Renal cortical epithelial cell (primary cell): ENCODE results near the gene CDC42. TPM values are rescaled to one million over a fixed set of nuclear protein-coding genes. Genes with fewer than 3 reads are reported as not detected.

Experiments
- DNase-seq: peaks from one replicate; pipeline ENCODE4 v3.0.0-alpha.2; 2011; ENCODE audit warnings: low read depth
- total RNA-seq: library from RNA; depleted of rRNA; stranded (reverse); fragments of >200 nt; gene quantifications from 2 replicates; pipeline ENCODE4 v1.2.3, GENCODE V29; 2014

Gene CDC42
- total RNA-seq, 1 donor from 2014 or later = 233 TPM

DNA sequence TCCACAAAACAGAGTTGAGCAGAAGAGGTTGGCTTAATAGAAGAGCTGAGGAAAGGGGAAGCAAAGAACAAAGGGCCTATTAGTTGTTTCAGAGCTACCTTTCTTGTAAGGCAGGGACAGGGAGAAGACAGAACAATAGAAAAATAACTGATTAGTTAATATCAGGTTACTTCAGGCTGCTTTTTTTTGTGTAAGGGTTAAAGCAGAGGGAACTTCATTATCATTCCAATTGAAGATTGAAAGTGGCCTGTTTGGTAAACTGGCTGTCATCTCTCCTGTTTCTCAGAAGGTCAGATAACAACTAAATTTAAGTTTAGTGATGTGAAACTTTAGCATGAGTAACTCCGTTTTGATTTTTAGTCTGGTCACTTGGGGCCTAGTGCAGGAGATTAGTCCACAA is 22.3 kb downstream of the CDC42 start:
- DNase-seq = no peak

DNA sequence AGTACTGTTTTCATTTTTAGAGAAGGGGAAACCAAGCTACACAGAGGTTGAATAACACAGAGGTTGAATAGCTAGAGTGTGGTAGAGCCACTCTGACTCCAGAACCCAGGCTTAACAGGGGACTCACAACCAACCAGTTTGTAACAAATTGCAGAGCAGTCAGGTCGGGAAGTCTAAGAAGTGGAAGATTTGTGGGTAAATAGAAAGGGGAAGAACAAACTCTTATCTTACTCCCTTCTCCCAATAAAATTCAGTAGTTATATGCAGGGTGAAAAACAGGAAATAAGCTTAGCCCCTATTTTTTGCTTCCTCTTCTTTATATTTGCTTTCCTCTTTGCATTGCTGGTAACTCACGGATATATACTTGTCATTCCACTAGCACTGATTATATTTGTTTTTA is 23.2 kb downstream of the CDC42 start:
- no peak for DNase-seq

DNA sequence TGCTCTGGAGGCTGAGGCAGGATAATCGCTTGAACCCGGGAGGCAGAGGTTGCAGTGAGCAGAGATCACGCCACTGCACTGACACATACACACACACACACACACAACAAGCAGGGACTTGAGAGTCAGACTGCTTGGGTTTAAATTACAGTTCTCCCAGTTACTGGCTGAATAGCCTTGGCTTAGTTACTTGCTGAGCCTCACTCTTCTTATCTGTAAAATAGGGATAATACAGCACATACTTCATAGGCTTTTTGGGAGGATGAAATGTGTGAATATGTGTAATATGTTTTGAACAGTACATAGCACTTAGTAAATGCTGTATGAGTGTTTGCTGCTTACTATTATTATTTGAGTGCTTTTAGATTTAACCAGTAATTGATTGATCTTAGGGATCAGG is 23.8 kb downstream of the CDC42 start:
- DNase-seq = no peak

DNA sequence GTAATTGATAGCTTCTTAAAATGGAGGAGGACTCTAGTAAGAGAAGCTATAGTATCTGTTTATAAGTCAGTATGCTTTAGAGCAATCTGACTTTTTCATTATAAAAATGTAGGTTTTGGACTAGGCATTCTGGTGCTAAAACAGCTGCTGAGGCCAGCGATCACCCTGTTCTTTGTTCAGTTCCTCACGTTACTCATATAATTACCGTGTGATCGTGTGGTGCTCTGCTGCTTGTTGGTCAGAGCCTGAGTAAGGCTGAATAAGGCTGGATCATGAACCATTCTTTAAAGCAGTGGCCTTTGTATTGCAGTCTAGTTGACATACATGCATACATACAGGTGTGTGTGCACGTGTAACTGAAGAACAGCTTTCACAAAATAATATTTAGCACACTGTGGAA is 25.2 kb downstream of the CDC42 start:
- DNase-seq = peak; percentile 28

DNA sequence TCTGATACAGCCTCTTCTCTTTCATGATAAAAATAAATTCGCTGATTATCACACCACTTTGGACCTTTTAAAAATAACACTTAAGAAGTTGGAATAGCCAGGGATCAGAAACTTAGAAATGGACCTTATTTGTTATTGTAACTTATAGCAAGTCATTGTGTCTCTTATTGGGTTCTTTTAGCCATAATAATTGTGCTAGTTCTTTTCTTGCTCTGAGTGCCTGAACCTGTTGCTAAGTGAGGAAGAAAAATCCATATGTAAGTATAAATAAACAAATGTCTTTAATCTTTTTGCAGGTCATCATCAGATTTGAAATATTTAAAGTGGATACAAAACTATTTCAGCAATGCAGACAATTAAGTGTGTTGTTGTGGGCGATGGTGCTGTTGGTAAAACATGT is 25.6 kb downstream of the CDC42 start:
- DNase-seq = no peak

DNA sequence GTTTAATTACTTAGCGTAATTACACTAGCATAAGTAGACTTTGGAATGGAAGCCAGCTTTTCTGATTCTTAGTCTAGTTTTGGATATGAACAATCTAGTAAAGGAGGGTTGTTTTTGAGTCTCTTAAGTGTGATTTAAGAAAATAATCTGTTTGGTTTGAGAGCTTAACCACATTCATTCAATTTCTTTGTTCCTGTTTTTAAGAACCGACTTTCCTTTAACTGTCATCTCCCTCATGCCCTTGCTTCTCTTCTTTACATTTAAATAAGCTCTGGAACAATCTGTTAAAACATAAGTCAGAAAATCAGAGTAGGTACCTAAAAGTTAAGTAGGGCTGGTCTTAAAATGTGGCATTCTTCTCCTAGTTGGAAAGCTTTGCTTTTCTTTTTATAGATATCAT is 27.7 kb downstream of the CDC42 start:
- no peak for DNase-seq

DNA sequence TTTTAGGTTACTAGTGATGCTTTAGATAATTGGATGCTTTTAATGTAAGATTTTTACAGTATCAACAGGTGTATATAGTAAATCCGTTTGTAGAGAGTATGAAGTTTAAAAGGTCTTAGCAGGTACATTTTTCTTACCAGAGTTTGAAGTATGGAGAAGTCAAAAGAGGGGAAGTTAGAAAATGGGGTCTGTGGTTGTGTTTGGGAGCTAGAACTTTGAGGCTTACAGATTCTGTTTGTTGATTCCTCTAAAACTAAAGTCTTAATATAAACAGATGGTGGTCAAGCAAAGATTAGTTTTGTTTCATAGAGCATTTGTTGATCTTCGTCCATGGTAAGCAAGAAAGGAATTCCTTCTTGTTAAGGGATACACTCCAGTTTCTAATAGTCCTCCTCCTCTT is 35.8 kb downstream of the CDC42 start:
- DNase-seq = no peak

DNA sequence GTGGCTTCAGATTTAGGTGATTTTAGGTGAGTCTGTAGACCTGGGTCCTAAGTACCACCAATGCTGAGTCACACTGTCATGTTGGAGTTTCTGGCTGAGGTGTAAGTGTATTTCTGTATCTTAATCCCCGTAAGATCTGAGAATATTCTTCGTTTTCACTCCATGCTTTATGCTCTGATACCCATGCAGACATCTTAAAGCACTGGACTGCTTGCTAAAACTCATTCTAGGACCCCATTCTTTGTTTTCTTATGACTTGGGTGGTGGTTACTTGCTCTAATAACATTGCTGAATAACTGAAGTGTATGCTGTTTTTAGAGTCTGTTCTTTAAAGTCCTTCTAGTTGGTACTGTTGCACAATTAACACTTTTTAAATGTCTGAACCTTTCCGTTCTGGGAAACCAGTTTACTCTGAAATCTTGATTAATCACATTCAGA is 36.6 kb downstream of the CDC42 start:
- peak; percentile 60 for DNase-seq

DNA sequence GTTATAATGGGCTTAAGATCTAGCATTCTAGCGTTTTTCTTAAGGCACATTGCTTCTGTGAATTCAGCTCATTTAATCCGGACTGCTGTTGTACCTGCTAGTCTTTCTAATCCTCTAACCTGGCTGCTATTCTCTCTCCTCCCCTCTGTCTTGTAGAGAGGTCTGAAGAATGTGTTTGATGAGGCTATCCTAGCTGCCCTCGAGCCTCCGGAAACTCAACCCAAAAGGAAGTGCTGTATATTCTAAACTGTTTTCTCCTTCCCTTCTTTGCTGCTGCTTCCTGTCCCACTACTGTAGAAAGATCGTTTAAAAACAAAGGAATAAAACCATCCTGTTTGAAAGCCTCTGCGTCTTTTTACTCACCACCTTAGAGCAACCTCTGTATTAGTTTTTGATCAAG is 37.3 kb downstream of the CDC42 start:
- no peak for DNase-seq

DNA sequence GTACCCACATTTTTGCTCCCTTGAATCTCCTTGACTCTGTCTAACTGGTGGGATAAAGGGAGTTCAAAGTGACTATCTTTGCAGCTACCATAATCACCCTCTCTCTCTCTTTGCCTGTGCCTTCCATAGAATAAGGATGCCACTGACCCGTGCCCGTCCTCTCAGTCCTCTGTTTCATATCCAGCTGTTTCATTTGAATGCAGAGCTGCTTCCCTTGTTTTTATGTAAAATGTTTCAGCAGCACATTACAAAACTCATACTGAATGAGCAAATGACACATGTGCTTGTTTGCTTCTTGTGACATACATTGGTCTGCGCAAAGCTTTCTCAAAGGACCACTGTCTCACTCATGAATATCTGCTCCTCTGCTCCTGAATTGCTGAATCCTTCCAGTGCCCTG is 38.4 kb downstream of the CDC42 start:
- DNase-seq = no peak

DNA sequence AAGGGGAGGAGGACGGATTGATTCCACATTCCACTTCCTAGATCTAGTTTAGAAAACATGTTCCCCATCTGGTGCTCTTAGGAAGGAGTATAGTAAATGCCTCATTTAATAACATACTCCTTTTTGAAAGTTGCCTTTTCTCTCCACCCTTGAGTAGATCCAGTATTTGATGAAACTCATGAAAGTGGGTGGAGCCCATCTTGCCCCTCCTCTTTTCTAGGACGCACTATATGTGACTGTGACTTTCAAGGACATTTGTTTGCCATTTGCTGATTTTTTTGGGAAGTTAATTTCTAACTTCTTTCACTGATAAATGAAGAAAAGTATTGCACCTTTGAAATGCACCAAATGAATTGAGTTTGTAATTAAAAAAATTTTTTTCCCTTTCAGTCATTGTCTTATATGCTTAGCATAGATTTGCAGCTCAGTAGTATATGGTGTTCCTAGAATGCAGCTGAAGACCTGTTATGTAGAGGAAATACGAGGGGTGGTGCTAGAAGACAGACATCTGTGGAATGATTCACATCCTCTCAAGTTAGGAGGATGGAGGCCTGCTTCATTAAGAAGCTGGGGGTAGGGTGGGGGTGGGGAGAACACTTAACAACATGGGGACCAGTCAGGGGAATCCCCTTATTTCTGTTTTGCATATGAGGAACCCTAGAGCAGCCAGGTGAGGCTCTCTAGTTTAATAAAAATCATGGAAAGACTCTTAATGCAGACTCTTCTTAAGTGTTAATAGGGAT is 39.7 kb downstream of the CDC42 start:
- peak; percentile 52 for DNase-seq

DNA sequence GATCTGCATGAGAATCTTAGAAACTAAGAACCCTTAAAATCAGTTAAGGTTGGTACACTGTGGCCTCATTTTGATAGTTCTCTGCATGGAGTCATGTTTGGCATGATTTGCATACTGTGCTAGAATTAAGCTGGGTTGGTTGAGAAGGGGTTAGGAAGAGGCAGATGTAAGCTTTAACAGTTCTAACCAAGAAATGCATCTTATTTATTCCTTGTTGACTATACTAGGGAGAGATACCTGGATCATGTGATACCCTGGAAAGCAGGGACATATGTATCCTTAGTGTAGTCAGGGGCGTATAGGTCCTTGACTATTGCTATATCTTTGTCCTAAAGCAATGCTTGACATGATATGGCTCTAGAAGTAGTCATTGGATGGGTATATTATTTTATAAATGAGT is 41.0 kb downstream of the CDC42 start:
- no peak for DNase-seq

DNA sequence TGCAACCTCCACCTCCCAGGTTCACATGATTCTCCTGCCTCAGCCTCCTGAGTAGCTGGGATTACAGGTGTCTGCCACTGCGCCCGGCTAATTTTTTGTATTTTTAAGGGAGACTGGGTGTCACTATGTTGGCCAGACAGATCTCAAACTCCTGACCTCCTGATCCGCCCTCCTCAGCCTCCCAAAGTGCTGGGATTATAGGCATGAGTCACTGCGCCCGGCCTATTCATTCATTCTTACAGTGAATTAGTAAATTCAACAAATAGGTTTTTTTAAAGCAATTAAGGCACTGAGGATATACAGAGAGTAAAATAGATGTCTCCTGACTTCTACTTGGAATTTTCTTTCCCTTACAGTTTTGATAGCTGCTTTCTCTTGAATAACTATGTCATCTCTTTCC is 43.5 kb downstream of the CDC42 start:
- DNase-seq = no peak

DNA sequence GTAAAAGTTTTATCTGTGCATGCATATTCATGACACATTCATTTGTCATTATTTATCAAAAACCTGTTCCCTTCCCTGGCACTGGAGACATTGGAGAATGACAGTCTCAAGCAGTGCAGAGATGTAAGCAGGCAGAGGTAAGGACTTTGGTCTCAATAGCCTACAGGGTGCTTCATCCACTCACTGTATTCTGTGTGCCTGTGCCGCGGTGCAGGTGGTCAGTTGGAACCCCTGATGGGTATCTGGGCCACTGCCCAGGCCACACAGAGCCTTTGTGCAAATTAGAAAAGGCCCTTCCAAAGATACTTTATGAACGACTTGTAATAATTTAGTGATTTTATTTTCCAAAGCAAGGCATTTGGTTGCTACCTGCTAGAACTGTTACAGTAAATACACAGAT is 44.0 kb downstream of the CDC42 start:
- DNase-seq = no peak

DNA sequence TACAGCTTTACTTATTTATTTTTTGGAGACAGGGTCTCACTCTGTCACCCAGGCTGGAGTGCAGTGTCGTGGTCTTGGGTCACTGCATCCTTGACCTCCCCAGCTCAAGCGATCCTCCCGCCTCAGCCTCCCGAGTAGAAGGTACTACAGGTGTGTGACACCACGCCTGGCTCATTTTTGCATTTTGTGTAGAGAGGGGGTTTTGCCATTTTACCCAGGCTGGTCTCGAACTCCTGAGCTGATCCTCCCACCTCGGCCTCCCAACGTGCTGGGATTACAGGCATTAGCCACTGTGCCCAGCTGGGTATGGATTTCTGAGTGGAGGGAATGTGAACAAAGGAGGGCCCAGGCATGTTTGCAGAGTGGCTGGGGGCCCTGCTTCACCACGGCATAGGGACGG is 46.2 kb downstream of the CDC42 start:
- DNase-seq = no peak

DNA sequence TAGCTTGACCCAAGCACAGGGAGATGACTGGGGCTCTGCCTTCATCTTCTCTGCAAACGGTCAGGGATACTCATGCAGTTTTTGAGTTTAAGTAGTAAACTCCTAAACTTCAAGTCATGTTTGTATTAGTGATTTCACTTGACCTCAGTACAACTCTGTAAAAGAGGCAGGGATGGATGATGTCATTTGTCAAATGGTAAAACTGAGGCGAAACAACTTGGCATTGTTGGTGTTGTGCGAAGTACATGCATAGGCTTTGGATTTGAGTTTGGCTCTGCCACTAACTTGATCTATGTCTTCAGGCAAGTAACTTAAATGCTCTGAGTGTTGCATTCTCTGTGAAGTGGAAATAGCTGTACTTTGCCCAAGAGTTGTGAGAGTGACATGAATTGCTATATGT is 47.7 kb downstream of the CDC42 start:
- no peak for DNase-seq

DNA sequence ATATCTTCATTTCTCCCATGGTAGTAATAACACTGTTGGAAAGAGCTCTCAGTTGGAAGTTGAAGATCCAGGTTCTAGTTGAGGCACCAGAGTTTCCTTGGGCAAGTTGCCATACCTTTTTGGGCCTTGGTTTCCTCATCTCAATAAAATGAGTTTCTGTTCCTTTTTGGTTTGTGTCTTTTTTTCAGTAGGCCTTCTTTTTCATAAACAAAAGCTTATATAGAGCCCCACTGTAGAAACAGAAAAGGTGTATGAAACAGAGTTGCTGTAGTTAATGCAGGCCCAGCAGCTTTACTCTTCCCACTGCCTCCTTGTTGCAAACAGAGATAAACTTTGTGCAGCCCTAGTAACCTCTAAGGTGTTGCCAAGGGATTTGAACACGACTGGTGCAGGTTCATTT is 48.7 kb downstream of the CDC42 start:
- no peak for DNase-seq

DNA sequence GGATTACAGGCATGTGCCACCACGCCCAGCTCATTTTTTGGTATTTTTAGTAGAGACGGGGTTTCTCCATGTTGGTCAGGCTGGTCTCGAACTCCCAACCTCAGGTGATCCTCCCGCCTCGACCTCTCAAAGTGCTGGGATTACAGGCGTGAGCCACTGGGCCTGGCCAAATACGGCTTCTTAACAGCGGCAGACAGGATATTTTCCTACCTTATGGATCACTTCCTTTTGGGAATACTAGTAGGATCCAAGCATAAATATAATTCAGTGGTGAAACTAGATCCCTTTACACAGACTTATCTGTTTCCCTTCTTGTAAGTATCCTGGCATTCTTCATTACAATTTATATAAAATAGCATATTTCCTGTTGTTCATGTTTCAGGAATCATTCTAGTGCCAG is 49.5 kb downstream of the CDC42 start:
- DNase-seq = no peak

DNA sequence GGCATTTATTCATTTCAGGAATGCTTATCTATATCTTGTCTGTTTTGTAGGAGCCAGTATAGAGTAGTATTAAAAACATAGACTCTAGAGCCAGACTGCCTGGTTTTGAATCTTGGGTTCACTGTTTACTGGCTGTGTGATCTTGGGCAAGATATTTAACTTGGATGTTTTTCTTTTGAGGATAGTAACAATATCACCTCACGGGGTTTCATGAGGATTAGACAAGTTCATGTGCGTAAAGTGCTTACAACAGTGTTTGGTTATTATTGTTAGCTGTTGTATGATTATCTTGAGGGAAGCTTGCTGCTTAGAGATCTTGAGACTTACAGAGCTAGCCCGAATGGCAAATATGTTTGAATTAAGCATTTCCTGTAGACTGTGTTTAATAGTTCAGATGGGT is 50.2 kb downstream of the CDC42 start:
- no peak for DNase-seq

DNA sequence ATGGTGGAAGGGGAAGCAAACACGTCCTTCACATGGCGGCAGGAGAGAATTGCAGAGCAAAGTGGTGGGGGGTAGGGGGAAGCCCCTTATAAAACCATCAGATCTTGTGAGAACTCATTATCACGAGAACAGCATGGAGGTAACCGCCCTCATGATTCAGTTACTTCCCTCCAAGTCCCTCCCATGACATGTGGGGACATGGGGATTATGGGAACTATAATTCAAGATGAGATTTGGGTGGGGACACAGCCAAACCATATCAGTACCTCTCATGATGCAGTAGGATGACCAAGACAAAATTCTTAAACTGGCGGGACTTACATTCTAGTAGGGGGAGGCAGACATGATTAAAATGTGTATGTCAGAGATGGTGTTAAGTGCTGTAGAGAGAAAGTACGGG is 51.6 kb downstream of the CDC42 start:
- no peak for DNase-seq

DNA sequence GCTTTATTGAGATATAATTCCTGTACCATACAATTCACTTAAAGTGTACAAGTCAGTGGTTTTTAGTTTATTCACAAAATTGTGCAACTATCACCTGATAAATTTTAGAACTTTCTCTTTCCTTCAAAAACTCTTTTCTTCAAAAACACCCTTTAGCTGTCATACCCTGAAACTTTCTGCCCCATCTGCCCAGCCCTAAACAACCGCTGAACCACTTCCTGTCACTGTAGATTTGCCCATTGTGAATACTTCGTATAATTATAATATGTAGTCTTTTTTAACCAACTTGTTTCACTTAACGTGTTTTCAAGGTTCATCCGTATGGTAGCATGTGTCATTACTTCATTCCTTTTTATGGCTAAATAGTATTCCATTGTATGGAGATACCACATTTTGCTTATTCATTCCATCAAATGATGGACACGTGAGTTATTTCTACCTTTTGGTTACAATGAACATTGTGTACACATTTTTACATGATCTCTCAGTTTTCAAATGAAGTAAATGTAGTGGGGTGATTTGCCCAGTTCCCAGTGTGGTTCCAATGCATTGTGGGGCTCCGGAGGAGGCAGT is 52.4 kb downstream of the CDC42 start:
- no peak for DNase-seq

DNA sequence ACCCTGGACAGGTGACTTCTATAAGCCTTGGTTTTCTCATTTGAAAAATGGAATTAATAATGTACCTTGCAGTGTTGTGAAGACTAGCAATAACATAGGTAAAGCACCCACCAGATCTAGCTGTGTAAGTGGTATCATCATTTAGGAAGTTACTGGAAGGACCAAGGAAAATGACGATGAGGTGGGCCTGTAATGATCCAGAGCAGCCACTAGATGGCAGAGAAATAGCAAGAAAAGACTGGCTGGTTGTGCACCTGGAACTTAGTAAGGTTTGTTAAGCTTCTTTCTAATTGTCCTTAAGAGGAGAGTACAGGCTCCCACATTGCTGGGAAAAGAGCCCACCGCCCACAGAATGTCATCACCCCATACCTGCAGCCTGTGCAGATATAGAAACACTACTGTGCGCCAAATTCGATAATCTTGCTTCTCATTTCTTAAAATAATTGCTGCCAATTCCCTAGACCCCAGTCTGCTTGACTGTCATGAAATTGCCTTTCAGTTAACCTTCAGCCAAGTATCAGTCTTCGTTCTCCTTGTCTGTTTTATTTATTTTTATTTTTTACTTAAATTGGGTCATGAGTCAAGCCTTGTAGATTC is 53.2 kb downstream of the CDC42 start:
- DNase-seq = peak; percentile 69

DNA sequence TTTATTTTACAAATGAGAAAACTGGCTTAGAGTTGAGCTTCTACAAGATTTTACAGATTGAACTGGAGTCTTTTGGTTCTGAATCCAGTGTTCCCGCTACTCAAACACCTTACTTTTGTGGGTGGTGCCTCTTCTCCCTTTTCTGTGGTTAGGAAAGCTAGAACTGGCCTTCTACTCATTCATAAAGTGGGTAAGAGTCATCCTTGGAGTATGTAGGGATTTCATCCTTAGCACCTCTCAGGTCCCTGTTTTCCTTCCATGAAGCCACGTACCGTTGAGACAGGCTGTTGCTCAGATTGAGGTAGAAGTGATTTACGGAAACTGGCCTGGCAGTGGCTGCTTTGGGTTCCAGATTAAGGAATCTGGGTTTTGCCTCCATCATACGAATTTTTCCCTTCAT is 54.6 kb downstream of the CDC42 start:
- peak; percentile 65 for DNase-seq
